Esophagus squamous epithelium (tissue), 5 donors: ENCODE data around the gene CASP5. TPM values are rescaled to one million over a fixed set of nuclear protein-coding genes. Genes with fewer than 3 reads are reported as not detected.
"Not testable (repeated sequence)": the region's sequence is repeated elsewhere in the genome, so short reads cannot be mapped to it uniquely, and the experiment has no call there.

Experiments used
- DNase-seq: peaks from one replicate; lab custom pipeline; 2025; lab: John Stamatoyannopoulos, UW
- H3K27ac ChIP-seq, 4 donors: fragments of 200-600 bp; sonication (generic); one replicate each; pipeline ENCODE4 v1.5.1; 2016 to 2019; ENCODE audit warnings: mild to moderate bottlenecking in 1 of 4
- H3K27me3 ChIP-seq, 4 donors: fragments of 200-600 bp; sonication (generic); 1 replicate in 3 of 4; 2 replicates in 1 of 4; pipeline versions ENCODE4 v1.5.1 to v1.6.0; 2017 to 2021; ENCODE audit warnings: antibody characterized with exemption in 1 of 4
- H3K36me3 ChIP-seq, 3 donors: fragments of 200-600 bp; sonication (generic); one replicate each; pipeline ENCODE4 v1.5.1; 2016 to 2019
- H3K4me1 ChIP-seq, 3 donors: fragments of 200-600 bp; sonication (generic); one replicate each; pipeline ENCODE4 v1.5.1; 2017 to 2019
- H3K4me3 ChIP-seq, 4 donors: fragments of 200-600 bp; sonication (generic); 1 replicate in 3 of 4; 2 replicates in 1 of 4; pipeline ENCODE4 v1.5.1; 2016 to 2019; ENCODE audit warnings: mild to moderate bottlenecking in 2 of 4, moderate library complexity in 1 of 4
- H3K9me3 ChIP-seq, 3 donors: fragments of 200-600 bp; sonication (generic); one replicate each; pipeline ENCODE4 v1.5.1; 2016 to 2019
- POLR2A ChIP-seq, 4 donors: fragments of 450-650 bp; IDR thresholded peaks; one replicate each; pipeline ENCODE4 v1.6.1; 2017; ENCODE audit warnings: antibody characterized with exemption in 4 of 4, mild to moderate bottlenecking in 4 of 4, moderate library complexity in 3 of 4
- WGBS, 2 donors: methylation state at CpG; one replicate each; pipeline ENCODE4 v1.1.5; 2018; 5-methylcytosine and 5-hydroxymethylcytosine counted together
- intact Hi-C: fragments of 100-400 bp; cut with DNase I; formaldehyde crosslinking; loops from one replicate; pipeline ENCODE4 v1.15.0; 2022
- total RNA-seq, 4 donors: library from RNA; depleted of rRNA; stranded (reverse); fragments of >200 nt; gene quantifications; one replicate each; pipeline ENCODE4 v1.1.0, GENCODE V29; 2016
- TF ChIP-seq, protein P1 (sequence below), 6 experiments: fragments of 450-650 bp in 4 of 6; fragments of 200-600 bp in 2 of 6; sonication (generic) in 2 of 6; IDR thresholded peaks; one replicate each; pipeline ENCODE4 v1.5.1; 2016 to 2019; ENCODE audit warnings: antibody characterized with exemption in 6 of 6, mild to moderate bottlenecking in 4 of 6, moderate library complexity in 4 of 6
- donor health status: DM: yes; HTN: yes; CAD: no.

CASP5 gene
- under 1 TPM in 1 of 4 donors, not detected in 3; 0.48 TPM for total RNA-seq

DNA sequence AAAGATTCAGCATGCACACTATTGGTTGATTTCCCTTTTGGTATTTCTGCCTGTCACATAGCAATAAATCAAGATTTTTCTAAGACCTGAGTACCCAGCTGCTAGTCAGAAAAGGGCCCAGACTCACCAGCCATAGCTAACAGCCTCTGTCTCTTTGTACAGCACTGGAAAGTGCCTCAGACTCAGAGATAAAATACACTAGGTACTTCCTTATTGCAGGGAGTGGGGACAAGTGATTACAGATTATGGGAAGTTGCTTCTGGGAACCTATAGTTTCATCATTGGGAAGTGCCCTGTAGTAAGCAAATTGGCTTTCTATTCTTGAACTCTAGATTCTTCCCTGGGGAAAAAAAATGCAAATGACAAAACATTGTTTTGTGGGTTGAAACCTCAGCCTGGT lies at the start of gene CASP5:
CASP5 (minus strand) TSS at position 166 of the 400 bp plus-strand sequence; CDS start at position 134, 32 bp downstream.
- intact Hi-C loops: no loop called here
- Histone ChIP-seq H3K36me3 (peaks cover 0 to 32% (median 9%) of the 10 kb centered on the region in 3 donors), H3K27ac (no peak within 1 kb of the TSS), H3K27me3 (no peaks in the 10 kb centered on the region), H3K4me3 (no peak within 1 kb of the TSS), H3K9me3 (no peaks in the 10 kb centered on the region), H3K4me1 (no peaks in the 10 kb centered on the region)
- TF ChIP-seq POLR2A (IDR thresholded peaks at IDR 0.05): no peak
- TF ChIP-seq, protein P1, sequence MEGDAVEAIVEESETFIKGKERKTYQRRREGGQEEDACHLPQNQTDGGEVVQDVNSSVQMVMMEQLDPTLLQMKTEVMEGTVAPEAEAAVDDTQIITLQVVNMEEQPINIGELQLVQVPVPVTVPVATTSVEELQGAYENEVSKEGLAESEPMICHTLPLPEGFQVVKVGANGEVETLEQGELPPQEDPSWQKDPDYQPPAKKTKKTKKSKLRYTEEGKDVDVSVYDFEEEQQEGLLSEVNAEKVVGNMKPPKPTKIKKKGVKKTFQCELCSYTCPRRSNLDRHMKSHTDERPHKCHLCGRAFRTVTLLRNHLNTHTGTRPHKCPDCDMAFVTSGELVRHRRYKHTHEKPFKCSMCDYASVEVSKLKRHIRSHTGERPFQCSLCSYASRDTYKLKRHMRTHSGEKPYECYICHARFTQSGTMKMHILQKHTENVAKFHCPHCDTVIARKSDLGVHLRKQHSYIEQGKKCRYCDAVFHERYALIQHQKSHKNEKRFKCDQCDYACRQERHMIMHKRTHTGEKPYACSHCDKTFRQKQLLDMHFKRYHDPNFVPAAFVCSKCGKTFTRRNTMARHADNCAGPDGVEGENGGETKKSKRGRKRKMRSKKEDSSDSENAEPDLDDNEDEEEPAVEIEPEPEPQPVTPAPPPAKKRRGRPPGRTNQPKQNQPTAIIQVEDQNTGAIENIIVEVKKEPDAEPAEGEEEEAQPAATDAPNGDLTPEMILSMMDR (IDR thresholded peaks at IDR 0.05): no peak
- DNase-seq: no peak

GRCh38 chr11:105072080-105072479 lies 49.1 kb upstream of the CASP5 start:
- intact Hi-C loops: not testable (repeated sequence)

GRCh38 chr11:105071089-105071732 lies 48.2 kb upstream of the CASP5 start:
- Histone ChIP-seq H3K9me3 (no peaks in the 10 kb centered on the region), H3K4me1 (peaks cover 0 to 18% (median 0%) of the 10 kb centered on the region in 3 donors), H3K27ac (peak overlapping the region; percentile 44 to 78 (median 76)), H3K27me3 (no peaks in the 10 kb centered on the region), H3K4me3 (peak overlapping the region; percentile 18 to 55 (median 34)), H3K36me3 (no peaks in the 10 kb centered on the region)
- no peak for DNase-seq
- peak in 2 of 4 donors; percentile 55 to 68 for TF ChIP-seq POLR2A (IDR thresholded peaks at IDR 0.05)
- TF ChIP-seq, protein P1 (IDR thresholded peaks at IDR 0.05): no peak
- WGBS, 2 donors: 36 to 48% methylated on average over 4 of the region's 4 CpGs
- intact Hi-C loops: no loop called here

More at GRCh38 chr11:105072080-105072479, 49.1 kb upstream of the CASP5 start:
- H3K27ac ChIP-seq, H3K36me3 ChIP-seq, DNase-seq, H3K4me3 ChIP-seq, H3K27me3 ChIP-seq, H3K9me3 ChIP-seq: not testable (repeated sequence)
- H3K4me1 ChIP-seq: peaks cover 0 to 18% (median 0%) of the 10 kb centered on the region in 3 donors
- WGBS, 2 donors: 50 to 67% methylated on average over 1 of the region's 2 CpGs

DNA sequence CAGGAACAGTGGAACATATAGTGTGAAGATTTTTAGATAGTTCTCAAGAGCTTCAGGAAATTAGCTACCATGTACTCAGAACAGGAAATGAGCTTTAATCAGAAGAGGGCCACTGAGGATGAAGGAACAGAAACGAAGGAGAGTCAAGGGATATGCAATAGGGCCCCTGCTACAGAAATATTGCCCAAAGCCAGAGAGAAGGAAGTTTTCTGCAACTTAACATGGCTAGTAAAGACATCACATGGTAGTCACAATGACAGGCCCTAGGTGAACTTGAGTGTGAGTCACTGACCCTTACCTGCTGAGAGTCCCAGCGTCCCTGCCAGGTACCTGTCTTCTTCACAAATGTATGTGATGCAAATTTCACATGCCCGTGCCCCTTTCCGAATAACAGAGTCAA lies 47.3 kb upstream of the CASP5 start:
- Histone ChIP-seq H3K27ac (peak overlapping the region; percentile 44 to 78 (median 76)), H3K4me3 (peak overlapping the region; percentile 18 to 55 (median 34)), H3K9me3 (no peaks in the 10 kb centered on the region), H3K4me1 (peaks cover 0 to 18% (median 0%) of the 10 kb centered on the region in 3 donors), H3K36me3 (no peaks in the 10 kb centered on the region), H3K27me3 (no peaks in the 10 kb centered on the region)
- WGBS, 2 donors: 33 to 45% methylated on average over 4 of the region's 4 CpGs
- TF ChIP-seq, protein P1 (IDR thresholded peaks at IDR 0.05): no peak
- no peak for TF ChIP-seq POLR2A (IDR thresholded peaks at IDR 0.05)
- DNase-seq: no peak
- intact Hi-C loops: no loop called here

DNA sequence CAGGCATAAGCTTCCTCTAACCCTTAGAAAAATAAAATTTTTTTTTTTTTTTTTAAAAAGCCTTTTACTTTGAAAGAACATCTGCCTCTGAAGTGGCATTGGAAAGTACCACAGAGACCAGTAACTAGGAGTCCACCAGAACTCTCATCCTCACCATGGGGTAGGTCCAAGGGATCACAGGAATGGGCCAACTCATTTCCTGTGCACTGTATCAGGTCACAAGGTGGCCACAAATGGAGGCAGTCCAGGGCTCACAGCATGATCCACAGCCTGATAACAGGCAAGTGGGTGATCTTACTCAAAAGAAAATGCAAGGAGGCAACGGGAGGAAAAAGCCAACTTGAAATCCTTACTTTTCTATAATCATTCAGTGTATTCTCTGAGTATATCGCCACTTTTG lies 46.8 kb upstream of the CASP5 start:
- H3K27ac ChIP-seq, DNase-seq, H3K27me3 ChIP-seq, intact Hi-C loops, H3K36me3 ChIP-seq, H3K9me3 ChIP-seq, H3K4me3 ChIP-seq: not testable (repeated sequence)
- 30 to 85% methylated on average over 2 of the region's 2 CpGs for WGBS, 2 donors
- H3K4me1 ChIP-seq: peaks cover 0 to 18% (median 0%) of the 10 kb centered on the region in 3 donors

GRCh38 chr11:105063245-105063941 lies 40.4 kb upstream of the CASP5 start:
- Histone ChIP-seq H3K4me1 (peaks cover 0 to 17% (median 0%) of the 10 kb centered on the region in 3 donors), H3K27ac (peak overlapping the region in 3 of 4 donors; percentile 20 to 43 (median 34)), H3K4me3 (peak overlapping the region in 2 of 4 donors; percentile 11 to 28)
- WGBS, 2 donors: 29 to 33% methylated on average over 8 to 9 of the region's 9 CpGs
- H3K9me3 ChIP-seq, intact Hi-C loops, H3K36me3 ChIP-seq, DNase-seq, H3K27me3 ChIP-seq: not testable (repeated sequence)
